ENCODE data around the gene TMTC4. TPM values are rescaled to one million over a fixed set of nuclear protein-coding genes. Genes with fewer than 3 reads are reported as not detected.

Gene TMTC4
- polyA plus RNA-seq, 3 donors: 2.1 to 11.5 (median 3.9) TPM

DNA sequence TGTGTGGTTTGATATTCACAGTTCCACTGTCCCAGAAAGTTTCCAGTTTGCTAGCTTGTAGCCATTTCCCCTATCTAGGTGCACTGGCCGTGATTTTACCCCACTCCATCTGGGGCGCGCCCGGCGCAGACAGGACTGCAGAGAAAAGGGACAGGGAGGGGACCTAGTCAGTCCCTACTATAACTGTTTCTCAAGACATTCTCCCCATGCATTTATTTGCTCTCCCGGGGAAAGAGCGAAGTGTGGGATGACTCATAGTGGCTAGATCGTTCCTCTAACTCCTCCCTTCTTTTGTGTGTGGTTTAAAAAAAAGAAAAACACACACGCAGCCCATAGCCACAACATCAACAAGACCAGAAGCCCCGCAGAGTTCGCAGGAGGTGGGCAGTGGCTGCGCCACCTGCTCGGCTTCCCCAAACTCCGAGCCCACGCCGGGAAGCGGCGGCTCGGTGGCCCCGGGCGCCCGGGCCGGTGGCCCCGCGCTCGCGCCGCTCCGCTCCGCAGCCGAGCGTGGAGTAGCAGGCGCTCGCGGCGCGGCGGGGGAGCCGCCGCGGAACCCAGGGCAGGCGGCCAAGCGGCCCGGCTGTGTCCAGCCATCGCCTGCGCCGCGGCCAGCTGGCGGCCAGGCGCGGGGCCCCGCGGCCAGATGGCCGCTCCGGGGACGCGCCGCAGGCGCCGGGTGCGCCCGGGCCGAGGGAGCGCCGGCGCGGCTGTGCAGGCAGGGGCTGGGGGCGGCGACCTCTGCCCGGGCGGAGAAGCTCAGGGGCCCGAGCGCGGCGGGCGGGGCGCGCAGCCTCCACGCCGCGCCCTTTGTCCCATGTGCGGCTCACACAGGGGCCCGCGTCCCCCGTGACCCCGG, 653 bp downstream of the TMTC4 start:
- H2AFZ ChIP-seq (ENCODE audit: insufficient read depth, low read depth, low read length, poor library complexity, severe bottlenecking): peak overlapping the region; percentile 99
- H3K9me3 Mint-ChIP-seq: peaks cover 0 to 4% (median 0%) of the 10 kb centered on the region in 7 donors
- peak overlapping the region; percentile 92 to 95 for H3K4me3 Mint-ChIP-seq
- H3K4me2 ChIP-seq (replicated peaks; ENCODE audit: extremely low read depth, low read length, poor library complexity, severe bottlenecking): peak overlapping the region; percentile 84
- DNase-seq: peak; percentile 71 to 86 (median 83)
- H3K9ac ChIP-seq (ENCODE audit: insufficient read depth, low read length, poor library complexity, severe bottlenecking): peak overlapping the region; percentile 81
- peaks cover 26% of the 10 kb centered on the region for H4K20me1 ChIP-seq (ENCODE audit: insufficient read depth, low read length)
- peak overlapping the region; percentile 11 to 76 for H3K27ac ChIP-seq (ENCODE audit: low read depth in 1 of 2, low read length in 2 of 2)
- H3K4me1 ChIP-seq (ENCODE audit: control insufficient read depth in 1 of 2, insufficient read depth in 2 of 2, low read length in 2 of 2): peaks cover 19 to 22% of the 10 kb centered on the region in 2 donors
- peaks cover 6 to 12% of the 10 kb centered on the region in 2 donors for H3K27me3 ChIP-seq (ENCODE audit: control insufficient read depth in 2 of 2, insufficient read depth in 2 of 2, low read length in 2 of 2)
- H3K4me3 ChIP-seq (replicated peaks in 1 of 3; ENCODE audit: low read depth in 2 of 3, low read length in 3 of 3): peak overlapping the region; percentile 48 to 94 (median 76)
- peaks cover 15 to 19% of the 10 kb centered on the region in 2 donors for H3K36me3 Mint-ChIP-seq
- H3K36me3 ChIP-seq (replicated peaks in 1 of 2; ENCODE audit: control insufficient read depth in 1 of 2, insufficient read depth in 2 of 2, low read length in 2 of 2): peaks cover 11 to 19% of the 10 kb centered on the region in 2 donors
- TF ChIP-seq, protein P1, sequence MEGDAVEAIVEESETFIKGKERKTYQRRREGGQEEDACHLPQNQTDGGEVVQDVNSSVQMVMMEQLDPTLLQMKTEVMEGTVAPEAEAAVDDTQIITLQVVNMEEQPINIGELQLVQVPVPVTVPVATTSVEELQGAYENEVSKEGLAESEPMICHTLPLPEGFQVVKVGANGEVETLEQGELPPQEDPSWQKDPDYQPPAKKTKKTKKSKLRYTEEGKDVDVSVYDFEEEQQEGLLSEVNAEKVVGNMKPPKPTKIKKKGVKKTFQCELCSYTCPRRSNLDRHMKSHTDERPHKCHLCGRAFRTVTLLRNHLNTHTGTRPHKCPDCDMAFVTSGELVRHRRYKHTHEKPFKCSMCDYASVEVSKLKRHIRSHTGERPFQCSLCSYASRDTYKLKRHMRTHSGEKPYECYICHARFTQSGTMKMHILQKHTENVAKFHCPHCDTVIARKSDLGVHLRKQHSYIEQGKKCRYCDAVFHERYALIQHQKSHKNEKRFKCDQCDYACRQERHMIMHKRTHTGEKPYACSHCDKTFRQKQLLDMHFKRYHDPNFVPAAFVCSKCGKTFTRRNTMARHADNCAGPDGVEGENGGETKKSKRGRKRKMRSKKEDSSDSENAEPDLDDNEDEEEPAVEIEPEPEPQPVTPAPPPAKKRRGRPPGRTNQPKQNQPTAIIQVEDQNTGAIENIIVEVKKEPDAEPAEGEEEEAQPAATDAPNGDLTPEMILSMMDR (IDR thresholded peaks at IDR 0.05): no peak
- peaks cover 36% of the 10 kb centered on the region for H3K79me2 ChIP-seq (ENCODE audit: insufficient read depth, low read length)
- H3K27me3 Mint-ChIP-seq (ENCODE audit: low read depth in 3 of 3): peaks cover 7 to 18% (median 14%) of the 10 kb centered on the region in 3 donors
- peaks cover 29% of the 10 kb centered on the region for H3K4me1 Mint-ChIP-seq
- H3K9me3 ChIP-seq (replicated peaks in 1 of 2; ENCODE audit: control insufficient read depth in 1 of 2, insufficient read depth in 1 of 2, low read length in 2 of 2): no peaks in the 10 kb centered on the region
- intact Hi-C loops (cut with micrococcal nuclease): loop anchor here in 1 of 2 donors (10.0 kb wide), 2 partner anchors 1059 to 1911 kb away; no protein-coding TSS in a partner anchor
- WGBS (ENCODE audit: insufficient coverage): under 1% methylated on average over 82 of the region's 86 CpGs
- H3K27ac Mint-ChIP-seq: peak overlapping the region; percentile 73 to 95 (median 85)

DNA sequence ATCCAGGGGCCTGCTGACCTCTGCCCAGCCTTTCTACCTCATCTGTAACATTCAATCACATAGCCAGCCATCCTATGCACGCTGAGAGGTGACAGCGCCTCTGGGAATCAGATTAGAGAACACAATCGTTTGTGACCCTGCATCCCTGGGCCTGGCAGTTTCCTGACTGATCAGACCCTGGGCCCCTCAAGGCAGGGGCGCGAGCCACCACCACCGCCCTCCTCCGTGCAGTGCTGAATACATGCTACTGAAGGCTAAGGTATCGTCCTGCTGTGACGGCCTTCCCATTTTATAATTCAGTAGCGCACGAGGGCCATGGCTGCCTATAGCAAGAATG, 1.3 kb downstream of the TMTC4 start:
- peak overlapping the region; percentile 71 for H2AFZ ChIP-seq (ENCODE audit: insufficient read depth, low read depth, low read length, poor library complexity, severe bottlenecking)
- WGBS (ENCODE audit: insufficient coverage): 30% methylated on average over 7 of the region's 11 CpGs
- TF ChIP-seq, protein P1 (IDR thresholded peaks at IDR 0.05): no peak
- peaks cover 0 to 4% (median 0%) of the 10 kb centered on the region in 7 donors for H3K9me3 Mint-ChIP-seq
- H3K9me3 ChIP-seq (replicated peaks in 1 of 2; ENCODE audit: control insufficient read depth in 1 of 2, insufficient read depth in 1 of 2, low read length in 2 of 2): no peaks in the 10 kb centered on the region
- peaks cover 6 to 14% (median 14%) of the 10 kb centered on the region in 3 donors for H3K27me3 Mint-ChIP-seq (ENCODE audit: low read depth in 3 of 3)
- no peak for DNase-seq
- H3K9ac ChIP-seq (ENCODE audit: insufficient read depth, low read length, poor library complexity, severe bottlenecking): peak overlapping the region; percentile 81
- intact Hi-C loops (cut with micrococcal nuclease): loop anchor here in 1 of 2 donors (10.0 kb wide), 2 partner anchors 1059 to 1911 kb away; no protein-coding TSS in a partner anchor
- H3K36me3 ChIP-seq (replicated peaks in 1 of 2; ENCODE audit: control insufficient read depth in 1 of 2, insufficient read depth in 2 of 2, low read length in 2 of 2): peaks cover 13 to 25% of the 10 kb centered on the region in 2 donors
- H3K27me3 ChIP-seq (ENCODE audit: control insufficient read depth in 2 of 2, insufficient read depth in 2 of 2, low read length in 2 of 2): peaks cover 6 to 12% of the 10 kb centered on the region in 2 donors
- H3K79me2 ChIP-seq (ENCODE audit: insufficient read depth, low read length): peaks cover 36% of the 10 kb centered on the region
- peaks cover 19 to 22% of the 10 kb centered on the region in 2 donors for H3K4me1 ChIP-seq (ENCODE audit: control insufficient read depth in 1 of 2, insufficient read depth in 2 of 2, low read length in 2 of 2)
- peak overlapping the region; percentile 48 to 94 (median 61) for H3K4me3 ChIP-seq (replicated peaks in 1 of 3; ENCODE audit: low read depth in 2 of 3, low read length in 3 of 3)
- H3K4me3 Mint-ChIP-seq: peak overlapping the region; percentile 92 to 95
- H3K4me1 Mint-ChIP-seq: peaks cover 29% of the 10 kb centered on the region
- H3K27ac Mint-ChIP-seq: peak overlapping the region; percentile 50 to 92 (median 82)
- H3K36me3 Mint-ChIP-seq: peaks cover 21 to 25% of the 10 kb centered on the region in 2 donors
- H4K20me1 ChIP-seq (ENCODE audit: insufficient read depth, low read length): peaks cover 26% of the 10 kb centered on the region
- H3K4me2 ChIP-seq (replicated peaks; ENCODE audit: extremely low read depth, low read length, poor library complexity, severe bottlenecking): peak overlapping the region; percentile 84
- H3K27ac ChIP-seq (ENCODE audit: low read depth in 1 of 2, low read length in 2 of 2): peak overlapping the region; percentile 11 to 76
